H1 (cell line): ENCODE results near the gene RGS6. TPM values are rescaled to one million over a fixed set of nuclear protein-coding genes. Genes with fewer than 3 reads are reported as not detected.

ENCODE experiments used
- CTCF ChIA-PET: fragments of 300-600 bp; sonication (Branson Sonifier 250); formaldehyde crosslinking; loops from one replicate; lab custom pipeline; 2021; ENCODE audit not compliant: partially characterized antibody; lab: Charles Lee
- POLR2A ChIA-PET: fragments of 300-600 bp; sonication (Branson Sonifier 250); formaldehyde crosslinking; loops from one replicate; lab custom pipeline; 2021; ENCODE audit warnings: inconsistent platforms; ENCODE audit not compliant: partially characterized antibody; lab: Charles Lee
- DNase-seq, 2 experiments: peaks; one replicate each; pipeline versions ENCODE4 v3.0.0 to v3.0.0-alpha.2; 2010 to 2022; ENCODE audit warnings: low spot score in 2 of 2, low read depth in 1 of 2, mixed read lengths in 1 of 2
- FAIRE-seq: peaks from 2 replicates; lab custom pipeline; 2011; peaks lifted over from hg19 to GRCh38; lab: Jason Lieb, UNC
- H2AFZ ChIP-seq: 2 replicates; pipeline ENCODE4 v1.8.1; 2012; ENCODE audit warnings: low read length, inconsistent platforms
- H2AK5ac ChIP-seq: 2 replicates; pipeline ENCODE4 v1.6.1; 2013; ENCODE audit warnings: low read depth, low read length
- H2BK120ac ChIP-seq: replicated peaks from 2 replicates; pipeline ENCODE3; 2013; ENCODE audit warnings: low read depth, low read length, inconsistent platforms
- H2BK12ac ChIP-seq: 2 replicates; pipeline ENCODE4 v1.6.1; 2013; ENCODE audit warnings: low read depth, low read length
- H2BK15ac ChIP-seq: 2 replicates; pipeline ENCODE4 v1.6.1; 2013; ENCODE audit warnings: low read length
- H2BK20ac ChIP-seq: 2 replicates; pipeline ENCODE4 v1.6.1; 2013; ENCODE audit warnings: low read length
- H2BK5ac ChIP-seq: 2 replicates; pipeline ENCODE4 v1.6.1; 2013; ENCODE audit warnings: low read depth, low read length
- H3K14ac ChIP-seq: 2 replicates; pipeline ENCODE4 v1.6.1; 2013; ENCODE audit warnings: inconsistent platforms; ENCODE audit not compliant: insufficient read length
- H3K18ac ChIP-seq: 2 replicates; pipeline ENCODE4 v1.6.1; 2013; ENCODE audit warnings: low read length; ENCODE audit errors: extremely low read depth
- H3K23ac ChIP-seq: 2 replicates; pipeline ENCODE4 v1.6.1; 2013; ENCODE audit warnings: inconsistent platforms; ENCODE audit not compliant: insufficient read length
- H3K23me2 ChIP-seq: 2 replicates; pipeline ENCODE4 v1.6.1; 2013; ENCODE audit warnings: low read depth, low read length
- H3K27ac ChIP-seq: 2 replicates; pipeline ENCODE4 v1.6.1; 2011; ENCODE audit warnings: low read depth, low read length, inconsistent platforms
- H3K27me3 ChIP-seq, 4 experiments: replicated peaks in 1 of 4; 1 replicate in 1 of 4; 2 replicates in 3 of 4; pipeline versions ENCODE4 v1.6.1 to v1.8.1; 2011 to 2013; ENCODE audit warnings: low read length in 3 of 4, mild to moderate bottlenecking in 3 of 4, inconsistent platforms in 2 of 4, mixed read lengths in 2 of 4, moderate library complexity in 1 of 4; ENCODE audit not compliant: control insufficient read depth in 3 of 4, insufficient read depth in 3 of 4; ENCODE audit errors: extremely low read depth in 1 of 4
- H3K36me3 ChIP-seq, 4 experiments: 2 replicates each; pipeline versions ENCODE4 v1.6.1 to v1.8.1; 2011 to 2013; ENCODE audit warnings: mild to moderate bottlenecking in 4 of 4, low read length in 3 of 4, moderate library complexity in 2 of 4, control low read depth in 1 of 4, inconsistent platforms in 1 of 4; ENCODE audit not compliant: insufficient read depth in 4 of 4, control insufficient read depth in 2 of 4
- H3K4ac ChIP-seq: replicated peaks from 2 replicates; pipeline ENCODE3; 2013; ENCODE audit warnings: low read length, low read depth, mixed read lengths, inconsistent platforms; ENCODE audit not compliant: insufficient read length
- H3K4me1 ChIP-seq, 4 experiments: replicated peaks in 1 of 4; 1 replicate in 1 of 4; 2 replicates in 3 of 4; pipeline versions ENCODE4 v1.6.1 to v1.8.1; 2011 to 2013; ENCODE audit warnings: low read length in 3 of 4, inconsistent platforms in 2 of 4, mixed read lengths in 1 of 4; ENCODE audit not compliant: insufficient read depth in 4 of 4, control insufficient read depth in 3 of 4
- H3K4me2 ChIP-seq, 2 experiments: 2 replicates each; pipeline versions ENCODE4 v1.6.1 to v1.8.1; 2011 to 2013; ENCODE audit warnings: low read depth in 2 of 2, low read length in 2 of 2, control low read depth in 1 of 2, inconsistent platforms in 1 of 2, mild to moderate bottlenecking in 1 of 2; ENCODE audit not compliant: insufficient read depth in 1 of 2
- H3K4me3 ChIP-seq, 4 experiments: fragments of 200-600, 300-600 bp in 1 of 4; sonication (generic), shearing (Covaris generic), sonication (Bioruptor Twin) in 1 of 4; 2 replicates each; pipeline versions ENCODE4 v1.5.1 to v1.8.1; 2011 to 2016; ENCODE audit warnings: low read length in 4 of 4, low read depth in 3 of 4, control low read depth in 2 of 4, inconsistent platforms in 2 of 4, mild to moderate bottlenecking in 2 of 4, mixed read lengths in 1 of 4, moderate library complexity in 1 of 4; ENCODE audit not compliant: insufficient read depth in 2 of 4; ENCODE audit errors: extremely low read depth in 1 of 4
- H3K56ac ChIP-seq: replicated peaks from 2 replicates; pipeline ENCODE3; 2013; ENCODE audit warnings: low read depth, mild to moderate bottlenecking, mixed read lengths, low read length, inconsistent platforms; ENCODE audit not compliant: insufficient read length
- H3K79me1 ChIP-seq: 2 replicates; pipeline ENCODE4 v1.6.1; 2013; ENCODE audit warnings: low read depth, low read length, control low read depth
- H3K79me2 ChIP-seq, 2 experiments: 2 replicates each; pipeline versions ENCODE4 v1.6.1 to v1.8.1; 2012 to 2013; ENCODE audit warnings: low read length in 2 of 2, mild to moderate bottlenecking in 2 of 2, inconsistent platforms in 1 of 2; ENCODE audit not compliant: insufficient read depth in 2 of 2, control insufficient read depth in 1 of 2
- H3K9ac ChIP-seq, 4 experiments: replicated peaks in 1 of 4; 1 replicate in 1 of 4; 2 replicates in 3 of 4; pipeline versions ENCODE4 v1.6.1 to v1.8.1; 2011 to 2013; ENCODE audit warnings: low read depth in 3 of 4, low read length in 3 of 4, control low read depth in 2 of 4, mild to moderate bottlenecking in 2 of 4, moderate library complexity in 2 of 4, inconsistent platforms in 1 of 4; ENCODE audit errors: extremely low read depth in 1 of 4
- H3K9me3 ChIP-seq, 2 experiments: 2 replicates each; pipeline versions ENCODE4 v1.6.1 to v1.8.1; 2012 to 2013; ENCODE audit warnings: mild to moderate bottlenecking in 2 of 2, moderate library complexity in 2 of 2, control low read depth in 1 of 2, inconsistent platforms in 1 of 2, low read depth in 1 of 2, low read length in 1 of 2, mixed read lengths in 1 of 2; ENCODE audit not compliant: insufficient read depth in 2 of 2
- H4K20me1 ChIP-seq, 2 experiments: replicated peaks in 1 of 2; 2 replicates each; pipeline versions ENCODE3 to v1.8.1; 2011 to 2013; ENCODE audit warnings: inconsistent platforms in 2 of 2, low read length in 2 of 2, mild to moderate bottlenecking in 1 of 2; ENCODE audit not compliant: insufficient read depth in 2 of 2, control insufficient read depth in 1 of 2
- H4K5ac ChIP-seq: 2 replicates; pipeline ENCODE4 v1.6.1; 2013; ENCODE audit warnings: low read length, low read depth, mixed read lengths, inconsistent platforms; ENCODE audit not compliant: insufficient read length
- H4K8ac ChIP-seq: 2 replicates; pipeline ENCODE4 v1.8.0; 2013; ENCODE audit warnings: mild to moderate bottlenecking, moderate library complexity, low read length, inconsistent platforms; ENCODE audit not compliant: insufficient read depth; ENCODE audit errors: extremely low read depth
- H4K91ac ChIP-seq: replicated peaks from 2 replicates; pipeline ENCODE3; 2013; ENCODE audit warnings: low read length, mixed read lengths, inconsistent platforms; ENCODE audit not compliant: insufficient read length
- ATF2 ChIP-seq: IDR thresholded peaks from 2 replicates; pipeline ENCODE4 v1.6.1; 2012; ENCODE audit warnings: low read length, inconsistent platforms
- ATF3 ChIP-seq: IDR thresholded peaks from 2 replicates; pipeline ENCODE4 v1.6.1; 2011; ENCODE audit warnings: low read depth, mild to moderate bottlenecking, low read length; ENCODE audit not compliant: insufficient read depth
- CBX8 ChIP-seq: fragments of 300-800, 300-1000 bp; sonication (generic); IDR thresholded peaks from 2 replicates; pipeline ENCODE4 v1.7.1; 2016; ENCODE audit warnings: low read depth, low read length, borderline replicate concordance
- CHD1 ChIP-seq: IDR thresholded peaks from 2 replicates; pipeline ENCODE4 v1.6.1; 2012; ENCODE audit warnings: low read depth, low read length, improper control_type of control experiment
- E2F6 ChIP-seq: IDR thresholded peaks from 2 replicates; pipeline ENCODE4 v1.6.1; 2012; ENCODE audit warnings: inconsistent platforms
- HDAC2 ChIP-seq, 2 experiments: fragments of 300-600 bp in 1 of 2; sonication (generic) in 1 of 2; IDR thresholded peaks; 2 replicates each; pipeline ENCODE4 v1.6.1; 2011 to 2012; ENCODE audit warnings: low read depth in 2 of 2, low read length in 2 of 2, mild to moderate bottlenecking in 2 of 2, moderate library complexity in 2 of 2, borderline replicate concordance in 1 of 2, inconsistent platforms in 1 of 2
- POU5F1 ChIP-seq: IDR thresholded peaks from 2 replicates; pipeline ENCODE4 v1.6.1; 2011; ENCODE audit warnings: low read depth, mild to moderate bottlenecking, low read length, moderate library complexity
- RAD21 ChIP-seq, 2 experiments: IDR thresholded peaks in 1 of 2; conservative IDR thresholded peaks in 1 of 2; 2 replicates each; pipeline ENCODE4 v1.6.1; 2011; ENCODE audit warnings: low read depth in 2 of 2, low read length in 2 of 2, improper control_type of control experiment in 1 of 2, inconsistent platforms in 1 of 2, mild to moderate bottlenecking in 1 of 2, moderate library complexity in 1 of 2
- TAF7 ChIP-seq: optimal IDR thresholded peaks from 2 replicates; pipeline ENCODE3; 2011; ENCODE audit warnings: low read depth, mild to moderate bottlenecking, inconsistent platforms, low read length, moderate library complexity, borderline replicate concordance
- WGBS, 2 experiments: shearing (Covaris generic) in 1 of 2; methylation state at CpG; one replicate each; pipeline versions ENCODE4 v1.1.6 to v1.1.7; 2013 to 2015; ENCODE audit warnings: low lambda C conversion rate in 2 of 2, mixed read lengths in 2 of 2, inconsistent platforms in 1 of 2, low coverage in 1 of 2, missing lambda C conversion rate in 1 of 2; ENCODE audit not compliant: insufficient replicate concordance in 2 of 2, insufficient coverage in 1 of 2, insufficient read length in 1 of 2; ENCODE audit errors: extremely low coverage in 1 of 2, missing lambda C conversion rate in 1 of 2; 5-methylcytosine and 5-hydroxymethylcytosine counted together
- polyA plus RNA-seq, 7 experiments: library from polyadenylated mRNA; depleted of rRNA in 3 of 7; stranded (reverse) in 5 of 7; unstranded in 2 of 7; fragments of >200 nt in 5 of 7; fragments of 200-250 nt in 2 of 7; gene quantifications; 1 replicate in 5 of 7; 2 replicates in 1 of 7; 4 replicates in 1 of 7; pipeline versions ENCODE4 v1.2.1 to v1.2.3, GENCODE V29; 2011 to 2013; ENCODE audit warnings: missing spikeins in 2 of 7, mixed read lengths in 2 of 7
- total RNA-seq: library from RNA; stranded (reverse); fragmentation: NEBNext Ultra II Directional; extraction: Animal tissue kit (Norgen Biotek cat#: 25700); gene quantifications from 2 replicates; pipeline ENCODE4 v1.2.1, GENCODE V29; 2021

RGS6 gene
- total and polyA plus RNA-seq, 2 of the 8 experiments (the other 6 are each of a cell fraction or from before 2014, with no cell fraction given), result 0.26 to 1.1 TPM

GRCh38 chr14:72590577-72590976, 658.3 kb downstream of the RGS6 start:
- Histone ChIP-seq H4K8ac (no peak overlapping the region), H4K5ac (no peak overlapping the region), H3K56ac (no peak overlapping the region), H3K27me3 (no peaks in the 10 kb centered on the region), H3K4me2 (no peak overlapping the region), H3K18ac (no peak overlapping the region), H3K27ac (no peak overlapping the region), H2BK15ac (no peak overlapping the region), H4K20me1 (no peaks in the 10 kb centered on the region), H3K4me1 (no peaks in the 10 kb centered on the region), H3K4me3 (no peak overlapping the region), H2AFZ (no peak overlapping the region), H3K9me3 (no peaks in the 10 kb centered on the region; a peak in 1 of 4 replicates), H2BK120ac (no peak overlapping the region), H3K79me2 (no peaks in the 10 kb centered on the region), H2BK12ac (no peak overlapping the region), H2BK5ac (no peak overlapping the region), H2AK5ac (no peak overlapping the region), H3K23ac (no peak overlapping the region), H3K36me3 (no peaks in the 10 kb centered on the region), H3K23me2 (no peaks in the 10 kb centered on the region), H3K4ac (no peak overlapping the region), H4K91ac (no peak overlapping the region), H2BK20ac (no peak overlapping the region), H3K79me1 (no peaks in the 10 kb centered on the region), H3K14ac (no peak overlapping the region), H3K9ac (no peak overlapping the region)
- no peak for FAIRE-seq
- CTCF ChIA-PET, result no interaction called here
- TF ChIP-seq CHD1 (no peak), TAF7 (no peak), HDAC2 (IDR thresholded peaks at IDR 0.05; ENCODE audit: borderline replicate concordance in 1 of 2, low read depth in 2 of 2, low read length in 2 of 2) (no peak), RAD21 (IDR thresholded peaks at IDR 0.05 in 1 of 2, conservative IDR thresholded peaks at IDR 0.05 in 1 of 2; ENCODE audit: low read depth in 2 of 2, low read length in 2 of 2) (no peak), E2F6 (no peak), POU5F1 (no peak), CBX8 (no peak), ATF3 (no peak), ATF2 (no peak)
- DNase-seq, result no peak
- 95% methylated on average over 7 of the region's 7 CpGs; no CpG with 5 or more reads in 1 of the 2 experiments for WGBS, 2 experiments
- POLR2A ChIA-PET, result no interaction called here
